H1 (cell line): ENCODE measurements around the gene RAB31. TPM values are rescaled to one million over a fixed set of nuclear protein-coding genes. Genes with fewer than 3 reads are reported as not detected.
A peak's percentile ranks its signal among the peaks of the same experiment; 100 is the strongest.

ENCODE experiments used
- CTCF ChIA-PET: fragments of 300-600 bp; sonication (Branson Sonifier 250); formaldehyde crosslinking; loops from one replicate; lab custom pipeline; 2021; ENCODE audit not compliant: partially characterized antibody; lab: Charles Lee
- POLR2A ChIA-PET: fragments of 300-600 bp; sonication (Branson Sonifier 250); formaldehyde crosslinking; loops from one replicate; lab custom pipeline; 2021; ENCODE audit warnings: inconsistent platforms; ENCODE audit not compliant: partially characterized antibody; lab: Charles Lee
- DNase-seq, 2 experiments: peaks; one replicate each; pipeline versions ENCODE4 v3.0.0 to v3.0.0-alpha.2; 2010 to 2022; ENCODE audit warnings: low spot score in 2 of 2, low read depth in 1 of 2, mixed read lengths in 1 of 2
- FAIRE-seq: peaks from 2 replicates; lab custom pipeline; 2011; peaks lifted over from hg19 to GRCh38; lab: Jason Lieb, UNC
- H2AFZ ChIP-seq: 2 replicates; pipeline ENCODE4 v1.8.1; 2012; ENCODE audit warnings: low read length, inconsistent platforms
- H2AK5ac ChIP-seq: 2 replicates; pipeline ENCODE4 v1.6.1; 2013; ENCODE audit warnings: low read depth, low read length
- H2BK120ac ChIP-seq: replicated peaks from 2 replicates; pipeline ENCODE3; 2013; ENCODE audit warnings: low read depth, low read length, inconsistent platforms
- H2BK12ac ChIP-seq: 2 replicates; pipeline ENCODE4 v1.6.1; 2013; ENCODE audit warnings: low read depth, low read length
- H2BK15ac ChIP-seq: 2 replicates; pipeline ENCODE4 v1.6.1; 2013; ENCODE audit warnings: low read length
- H2BK20ac ChIP-seq: 2 replicates; pipeline ENCODE4 v1.6.1; 2013; ENCODE audit warnings: low read length
- H2BK5ac ChIP-seq: 2 replicates; pipeline ENCODE4 v1.6.1; 2013; ENCODE audit warnings: low read depth, low read length
- H3K14ac ChIP-seq: 2 replicates; pipeline ENCODE4 v1.6.1; 2013; ENCODE audit warnings: inconsistent platforms; ENCODE audit not compliant: insufficient read length
- H3K18ac ChIP-seq: 2 replicates; pipeline ENCODE4 v1.6.1; 2013; ENCODE audit warnings: low read length; ENCODE audit errors: extremely low read depth
- H3K23ac ChIP-seq: 2 replicates; pipeline ENCODE4 v1.6.1; 2013; ENCODE audit warnings: inconsistent platforms; ENCODE audit not compliant: insufficient read length
- H3K23me2 ChIP-seq: 2 replicates; pipeline ENCODE4 v1.6.1; 2013; ENCODE audit warnings: low read depth, low read length
- H3K27ac ChIP-seq: 2 replicates; pipeline ENCODE4 v1.6.1; 2011; ENCODE audit warnings: low read depth, low read length, inconsistent platforms
- H3K27me3 ChIP-seq, 4 experiments: replicated peaks in 1 of 4; 1 replicate in 1 of 4; 2 replicates in 3 of 4; pipeline versions ENCODE4 v1.6.1 to v1.8.1; 2011 to 2013; ENCODE audit warnings: low read length in 3 of 4, mild to moderate bottlenecking in 3 of 4, inconsistent platforms in 2 of 4, mixed read lengths in 2 of 4, moderate library complexity in 1 of 4; ENCODE audit not compliant: control insufficient read depth in 3 of 4, insufficient read depth in 3 of 4; ENCODE audit errors: extremely low read depth in 1 of 4
- H3K36me3 ChIP-seq, 4 experiments: 2 replicates each; pipeline versions ENCODE4 v1.6.1 to v1.8.1; 2011 to 2013; ENCODE audit warnings: mild to moderate bottlenecking in 4 of 4, low read length in 3 of 4, moderate library complexity in 2 of 4, control low read depth in 1 of 4, inconsistent platforms in 1 of 4; ENCODE audit not compliant: insufficient read depth in 4 of 4, control insufficient read depth in 2 of 4
- H3K4ac ChIP-seq: replicated peaks from 2 replicates; pipeline ENCODE3; 2013; ENCODE audit warnings: low read length, low read depth, mixed read lengths, inconsistent platforms; ENCODE audit not compliant: insufficient read length
- H3K4me1 ChIP-seq, 4 experiments: replicated peaks in 1 of 4; 1 replicate in 1 of 4; 2 replicates in 3 of 4; pipeline versions ENCODE4 v1.6.1 to v1.8.1; 2011 to 2013; ENCODE audit warnings: low read length in 3 of 4, inconsistent platforms in 2 of 4, mixed read lengths in 1 of 4; ENCODE audit not compliant: insufficient read depth in 4 of 4, control insufficient read depth in 3 of 4
- H3K4me2 ChIP-seq, 2 experiments: 2 replicates each; pipeline versions ENCODE4 v1.6.1 to v1.8.1; 2011 to 2013; ENCODE audit warnings: low read depth in 2 of 2, low read length in 2 of 2, control low read depth in 1 of 2, inconsistent platforms in 1 of 2, mild to moderate bottlenecking in 1 of 2; ENCODE audit not compliant: insufficient read depth in 1 of 2
- H3K4me3 ChIP-seq, 4 experiments: fragments of 200-600, 300-600 bp in 1 of 4; sonication (generic), shearing (Covaris generic), sonication (Bioruptor Twin) in 1 of 4; 2 replicates each; pipeline versions ENCODE4 v1.5.1 to v1.8.1; 2011 to 2016; ENCODE audit warnings: low read length in 4 of 4, low read depth in 3 of 4, control low read depth in 2 of 4, inconsistent platforms in 2 of 4, mild to moderate bottlenecking in 2 of 4, mixed read lengths in 1 of 4, moderate library complexity in 1 of 4; ENCODE audit not compliant: insufficient read depth in 2 of 4; ENCODE audit errors: extremely low read depth in 1 of 4
- H3K56ac ChIP-seq: replicated peaks from 2 replicates; pipeline ENCODE3; 2013; ENCODE audit warnings: low read depth, mild to moderate bottlenecking, mixed read lengths, low read length, inconsistent platforms; ENCODE audit not compliant: insufficient read length
- H3K79me1 ChIP-seq: 2 replicates; pipeline ENCODE4 v1.6.1; 2013; ENCODE audit warnings: low read depth, low read length, control low read depth
- H3K79me2 ChIP-seq, 2 experiments: 2 replicates each; pipeline versions ENCODE4 v1.6.1 to v1.8.1; 2012 to 2013; ENCODE audit warnings: low read length in 2 of 2, mild to moderate bottlenecking in 2 of 2, inconsistent platforms in 1 of 2; ENCODE audit not compliant: insufficient read depth in 2 of 2, control insufficient read depth in 1 of 2
- H3K9ac ChIP-seq, 4 experiments: replicated peaks in 1 of 4; 1 replicate in 1 of 4; 2 replicates in 3 of 4; pipeline versions ENCODE4 v1.6.1 to v1.8.1; 2011 to 2013; ENCODE audit warnings: low read depth in 3 of 4, low read length in 3 of 4, control low read depth in 2 of 4, mild to moderate bottlenecking in 2 of 4, moderate library complexity in 2 of 4, inconsistent platforms in 1 of 4; ENCODE audit errors: extremely low read depth in 1 of 4
- H3K9me3 ChIP-seq, 2 experiments: 2 replicates each; pipeline versions ENCODE4 v1.6.1 to v1.8.1; 2012 to 2013; ENCODE audit warnings: mild to moderate bottlenecking in 2 of 2, moderate library complexity in 2 of 2, control low read depth in 1 of 2, inconsistent platforms in 1 of 2, low read depth in 1 of 2, low read length in 1 of 2, mixed read lengths in 1 of 2; ENCODE audit not compliant: insufficient read depth in 2 of 2
- H4K20me1 ChIP-seq, 2 experiments: replicated peaks in 1 of 2; 2 replicates each; pipeline versions ENCODE3 to v1.8.1; 2011 to 2013; ENCODE audit warnings: inconsistent platforms in 2 of 2, low read length in 2 of 2, mild to moderate bottlenecking in 1 of 2; ENCODE audit not compliant: insufficient read depth in 2 of 2, control insufficient read depth in 1 of 2
- H4K5ac ChIP-seq: 2 replicates; pipeline ENCODE4 v1.6.1; 2013; ENCODE audit warnings: low read length, low read depth, mixed read lengths, inconsistent platforms; ENCODE audit not compliant: insufficient read length
- H4K8ac ChIP-seq: 2 replicates; pipeline ENCODE4 v1.8.0; 2013; ENCODE audit warnings: mild to moderate bottlenecking, moderate library complexity, low read length, inconsistent platforms; ENCODE audit not compliant: insufficient read depth; ENCODE audit errors: extremely low read depth
- H4K91ac ChIP-seq: replicated peaks from 2 replicates; pipeline ENCODE3; 2013; ENCODE audit warnings: low read length, mixed read lengths, inconsistent platforms; ENCODE audit not compliant: insufficient read length
- CHD1 ChIP-seq: IDR thresholded peaks from 2 replicates; pipeline ENCODE4 v1.6.1; 2012; ENCODE audit warnings: low read depth, low read length, improper control_type of control experiment
- HDAC6 ChIP-seq: IDR thresholded peaks from one replicate; pipeline ENCODE4 v1.7.1; 2012; ENCODE audit warnings: low read depth, mild to moderate bottlenecking, inconsistent platforms, low read length, moderate library complexity
- JUN ChIP-seq: IDR thresholded peaks from 2 replicates; pipeline ENCODE4 v1.6.1; 2011; ENCODE audit warnings: low read depth, mild to moderate bottlenecking, improper control_type of control experiment, low read length
- KDM1A ChIP-seq: fragments of 200-600, 300-600 bp; sonication (generic); IDR thresholded peaks from 2 replicates; pipeline ENCODE4 v1.7.1; 2016; ENCODE audit warnings: mild to moderate bottlenecking, low read length, borderline replicate concordance
- PHF8 ChIP-seq: fragments of 200-600 bp; sonication (generic); conservative IDR thresholded peaks from 2 replicates; pipeline ENCODE4 v1.7.1; 2012; ENCODE audit warnings: low read depth, mild to moderate bottlenecking, inconsistent platforms, low read length, moderate library complexity
- RNF2 ChIP-seq: fragments of 200-900, 300-1000 bp; sonication (generic); IDR thresholded peaks from 2 replicates; pipeline ENCODE4 v1.7.1; 2016; ENCODE audit warnings: borderline replicate concordance, low read depth, mild to moderate bottlenecking, antibody characterized with exemption, low read length; ENCODE audit not compliant: poor library complexity, severe bottlenecking; ENCODE audit errors: missing control alignments
- SP1 ChIP-seq: IDR thresholded peaks from 2 replicates; pipeline ENCODE4 v1.6.1; 2011; ENCODE audit warnings: low read depth, low read length
- TAF1 ChIP-seq: IDR thresholded peaks from 2 replicates; pipeline ENCODE4 v1.6.1; 2011; ENCODE audit warnings: mild to moderate bottlenecking, low read depth, low read length
- TAF7 ChIP-seq: optimal IDR thresholded peaks from 2 replicates; pipeline ENCODE3; 2011; ENCODE audit warnings: low read depth, mild to moderate bottlenecking, inconsistent platforms, low read length, moderate library complexity, borderline replicate concordance
- TBP ChIP-seq: IDR thresholded peaks from 2 replicates; pipeline ENCODE4 v1.6.1; 2011; ENCODE audit warnings: low read depth, low read length, improper control_type of control experiment
- ZNF274 ChIP-seq: IDR thresholded peaks from 2 replicates; pipeline ENCODE4 v1.7.0; 2012; ENCODE audit warnings: low read length, borderline replicate concordance; ENCODE audit errors: extremely low read depth
- WGBS, 2 experiments: shearing (Covaris generic) in 1 of 2; methylation state at CpG; one replicate each; pipeline versions ENCODE4 v1.1.6 to v1.1.7; 2013 to 2015; ENCODE audit warnings: low lambda C conversion rate in 2 of 2, mixed read lengths in 2 of 2, inconsistent platforms in 1 of 2, low coverage in 1 of 2, missing lambda C conversion rate in 1 of 2; ENCODE audit not compliant: insufficient replicate concordance in 2 of 2, insufficient coverage in 1 of 2, insufficient read length in 1 of 2; ENCODE audit errors: extremely low coverage in 1 of 2, missing lambda C conversion rate in 1 of 2; 5-methylcytosine and 5-hydroxymethylcytosine counted together
- polyA plus RNA-seq, 7 experiments: library from polyadenylated mRNA; depleted of rRNA in 3 of 7; stranded (reverse) in 5 of 7; unstranded in 2 of 7; fragments of >200 nt in 5 of 7; fragments of 200-250 nt in 2 of 7; gene quantifications; 1 replicate in 5 of 7; 2 replicates in 1 of 7; 4 replicates in 1 of 7; pipeline versions ENCODE4 v1.2.1 to v1.2.3, GENCODE V29; 2011 to 2013; ENCODE audit warnings: missing spikeins in 2 of 7, mixed read lengths in 2 of 7
- total RNA-seq: library from RNA; stranded (reverse); fragmentation: NEBNext Ultra II Directional; extraction: Animal tissue kit (Norgen Biotek cat#: 25700); gene quantifications from 2 replicates; pipeline ENCODE4 v1.2.1, GENCODE V29; 2021
- TF ChIP-seq, protein P1 (sequence below): IDR thresholded peaks from 2 replicates; pipeline ENCODE4 v1.6.1; 2011; ENCODE audit warnings: low read length, improper control_type of control experiment

The RAB31 gene
- total and polyA plus RNA-seq, 2 of the 8 experiments (the other 6 are each of a cell fraction or from before 2014, with no cell fraction given) = 15.2 to 40.9 TPM

- Histone ChIP-seq H3K4me3 (no peak overlapping the region), H3K56ac (no peak overlapping the region), H2AK5ac (no peak overlapping the region), H3K4me1 (no peaks in the 10 kb centered on the region), H4K8ac (no peak overlapping the region), H4K20me1 (no peaks in the 10 kb centered on the region), H3K9me3 (no peaks in the 10 kb centered on the region), H3K23ac (no peak overlapping the region), H3K23me2 (no peaks in the 10 kb centered on the region), H3K27ac (no peak overlapping the region), H3K79me2 (no peaks in the 10 kb centered on the region), H3K14ac (no peak overlapping the region), H2BK120ac (no peak overlapping the region), H2AFZ (peak overlapping the region; percentile 61; the same call in 1 of the 2 replicates), H2BK20ac (no peak overlapping the region), H3K4ac (no peak overlapping the region), H2BK5ac (no peak overlapping the region), H3K18ac (no peak overlapping the region), H3K4me2 (no peak overlapping the region), H2BK15ac (no peak overlapping the region), H3K27me3 (no peaks in the 10 kb centered on the region), H3K9ac (no peak overlapping the region), H4K5ac (no peak overlapping the region), H3K79me1 (no peaks in the 10 kb centered on the region), H2BK12ac (no peak overlapping the region), H3K36me3 (no peaks in the 10 kb centered on the region), H4K91ac (no peak overlapping the region)
- ChIA-PET POLR2A (no interaction called here), CTCF (interaction anchor here (2.3 kb wide), 1 partner anchor 9 kb away, joined by 4 read pairs; the partner anchor contains the start of gene TXNDC2)
- no peak for DNase-seq
- FAIRE-seq = no peak
- WGBS, 2 experiments = 77% methylated on average over 9 of the region's 9 CpGs; no CpG with 5 or more reads in 1 of the 2 experiments
- TF ChIP-seq TBP = no peak
- TF ChIP-seq, protein P1, sequence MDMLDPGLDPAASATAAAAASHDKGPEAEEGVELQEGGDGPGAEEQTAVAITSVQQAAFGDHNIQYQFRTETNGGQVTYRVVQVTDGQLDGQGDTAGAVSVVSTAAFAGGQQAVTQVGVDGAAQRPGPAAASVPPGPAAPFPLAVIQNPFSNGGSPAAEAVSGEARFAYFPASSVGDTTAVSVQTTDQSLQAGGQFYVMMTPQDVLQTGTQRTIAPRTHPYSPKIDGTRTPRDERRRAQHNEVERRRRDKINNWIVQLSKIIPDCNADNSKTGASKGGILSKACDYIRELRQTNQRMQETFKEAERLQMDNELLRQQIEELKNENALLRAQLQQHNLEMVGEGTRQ = no peak
- TF ChIP-seq TAF1 = no peak
- TF ChIP-seq JUN = no peak
- no peak for TF ChIP-seq KDM1A
- TF ChIP-seq PHF8 = no peak
- TF ChIP-seq CHD1 = no peak
- no peak for TF ChIP-seq ZNF274
- no peak for TF ChIP-seq SP1
- no peak for TF ChIP-seq RNF2
- no peak for TF ChIP-seq TAF7
- no peak for TF ChIP-seq HDAC6
These were observed 169.0 kb downstream of the RAB31 start for GRCh38 chr18:9876867-9877654.
